Tibial nerve (tissue), 3 donors: ENCODE data around the gene SNX20.

ENCODE experiments used
- POLR2A ChIP-seq, 2 donors: fragments of 450-650 bp; IDR thresholded peaks; one replicate each; pipeline ENCODE4 v1.6.1; 2017; ENCODE audit warnings: antibody characterized with exemption in 2 of 2, mild to moderate bottlenecking in 2 of 2, moderate library complexity in 2 of 2
- TF ChIP-seq, protein P1 (sequence below), 5 experiments: fragments of 200-600 bp in 3 of 5; fragments of 450-650 bp in 2 of 5; sonication (generic) in 3 of 5; IDR thresholded peaks; one replicate each; pipeline ENCODE4 v1.5.1; 2016 to 2019; ENCODE audit warnings: antibody characterized with exemption in 5 of 5, mild to moderate bottlenecking in 3 of 5, moderate library complexity in 2 of 5

DNA sequence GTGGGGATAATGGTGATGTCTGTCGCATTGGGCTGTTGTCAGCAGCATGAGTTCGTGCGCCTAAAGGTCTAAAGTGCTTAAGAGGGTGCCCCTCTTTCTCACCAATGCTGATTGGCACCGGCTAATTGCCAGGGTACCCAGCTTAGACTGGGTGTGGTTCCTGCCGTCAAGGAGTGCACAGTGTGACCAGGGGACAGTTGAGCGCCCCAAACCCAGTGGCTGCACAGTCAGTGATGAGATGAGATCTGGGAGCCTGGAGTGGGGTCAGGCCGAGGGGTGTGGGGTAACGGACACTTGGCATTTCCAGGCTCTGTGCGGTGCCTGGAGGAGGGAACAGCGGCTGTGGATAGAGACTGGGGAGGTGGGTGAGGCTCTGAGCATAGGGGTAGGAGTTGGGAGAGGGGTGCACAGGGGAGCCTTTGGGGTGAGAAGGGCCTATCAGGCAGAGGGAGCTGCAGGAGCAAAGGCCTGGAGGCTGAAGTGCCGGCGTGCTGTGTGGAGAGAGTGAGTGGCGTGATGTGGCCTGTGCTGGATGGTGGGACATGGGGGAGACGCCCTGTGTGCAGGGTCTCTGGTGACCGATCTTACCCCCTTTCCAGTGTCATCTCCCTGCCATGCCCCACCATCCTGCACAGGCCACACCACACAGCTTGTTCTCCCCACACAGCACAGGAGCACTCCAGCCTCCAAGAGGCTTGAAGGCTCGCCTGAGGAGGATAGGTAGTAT lies 58.3 kb downstream of the SNX20 start:
- TF ChIP-seq, protein P1, sequence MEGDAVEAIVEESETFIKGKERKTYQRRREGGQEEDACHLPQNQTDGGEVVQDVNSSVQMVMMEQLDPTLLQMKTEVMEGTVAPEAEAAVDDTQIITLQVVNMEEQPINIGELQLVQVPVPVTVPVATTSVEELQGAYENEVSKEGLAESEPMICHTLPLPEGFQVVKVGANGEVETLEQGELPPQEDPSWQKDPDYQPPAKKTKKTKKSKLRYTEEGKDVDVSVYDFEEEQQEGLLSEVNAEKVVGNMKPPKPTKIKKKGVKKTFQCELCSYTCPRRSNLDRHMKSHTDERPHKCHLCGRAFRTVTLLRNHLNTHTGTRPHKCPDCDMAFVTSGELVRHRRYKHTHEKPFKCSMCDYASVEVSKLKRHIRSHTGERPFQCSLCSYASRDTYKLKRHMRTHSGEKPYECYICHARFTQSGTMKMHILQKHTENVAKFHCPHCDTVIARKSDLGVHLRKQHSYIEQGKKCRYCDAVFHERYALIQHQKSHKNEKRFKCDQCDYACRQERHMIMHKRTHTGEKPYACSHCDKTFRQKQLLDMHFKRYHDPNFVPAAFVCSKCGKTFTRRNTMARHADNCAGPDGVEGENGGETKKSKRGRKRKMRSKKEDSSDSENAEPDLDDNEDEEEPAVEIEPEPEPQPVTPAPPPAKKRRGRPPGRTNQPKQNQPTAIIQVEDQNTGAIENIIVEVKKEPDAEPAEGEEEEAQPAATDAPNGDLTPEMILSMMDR (IDR thresholded peaks at IDR 0.05) = no peak
- TF ChIP-seq POLR2A (IDR thresholded peaks at IDR 0.05) = no peak
